CD4-positive, alpha-beta T cell treated with Interleukin-4 for 4 hours (primary cell): Measurements from ENCODE around the gene SLC24A1.

Source experiments
- DNase-seq: peaks from one replicate; pipeline ENCODE4 v3.0.0-alpha.2; 2020

SLC24A1 gene

DNA sequence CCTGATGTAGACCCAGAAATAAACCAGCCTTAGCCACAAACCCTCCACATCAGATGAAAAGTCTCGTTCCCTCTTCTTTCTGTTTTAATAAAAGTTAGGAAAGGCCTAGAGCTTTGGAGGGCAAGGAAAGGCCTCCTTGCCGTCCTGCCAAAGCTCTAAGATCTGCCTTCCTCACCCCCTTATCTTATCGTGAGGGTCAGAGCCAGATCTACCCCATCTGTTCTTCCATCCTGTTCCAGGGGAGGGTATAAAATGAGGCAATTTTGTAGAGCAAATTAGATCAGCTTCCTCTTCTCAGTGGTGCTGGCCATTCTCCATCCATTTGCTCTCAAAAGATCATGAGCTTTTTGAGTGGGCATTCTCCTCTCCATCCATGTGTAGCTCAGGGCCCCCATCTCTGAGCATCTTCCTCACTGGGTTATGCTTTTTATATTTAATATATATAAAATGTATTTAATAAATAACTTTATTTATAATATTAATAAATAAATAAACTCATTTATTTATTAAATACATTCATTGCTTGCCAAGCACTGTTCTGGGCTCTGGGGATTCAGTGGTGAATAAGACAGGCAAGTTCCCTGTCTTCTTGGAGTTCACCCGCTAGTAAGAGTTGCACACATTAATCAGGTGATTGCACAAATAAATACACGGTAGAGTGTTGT, 2.0 kb upstream of the SLC24A1 start:
- no peak for DNase-seq

DNA sequence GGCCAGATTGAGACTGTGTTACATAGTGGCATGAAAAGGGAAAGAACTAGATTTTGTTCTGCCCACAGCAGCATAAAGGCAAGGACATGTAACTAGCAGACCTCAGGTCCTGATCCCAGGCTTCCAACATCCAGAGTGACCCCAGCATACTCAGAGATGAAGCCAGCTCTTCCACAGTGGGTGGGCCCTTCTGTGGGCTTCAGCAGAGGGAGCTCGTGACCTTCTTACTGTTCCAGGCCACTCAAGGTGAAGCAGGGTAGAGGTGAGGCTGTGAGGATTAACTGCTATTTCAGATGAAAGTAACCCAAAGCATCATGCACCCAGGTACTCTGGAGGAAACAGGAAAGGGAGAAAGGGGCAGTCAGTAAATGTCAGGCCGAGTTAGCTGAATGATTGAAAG, 905 bp upstream of the SLC24A1 start:
- DNase-seq, result no peak

GRCh38 chr15:65623103-65623502, 1.4 kb downstream of the SLC24A1 start:
- DNase-seq, result no peak

GRCh38 chr15:65626856-65627255, 5.1 kb downstream of the SLC24A1 start:
- no peak for DNase-seq

DNA sequence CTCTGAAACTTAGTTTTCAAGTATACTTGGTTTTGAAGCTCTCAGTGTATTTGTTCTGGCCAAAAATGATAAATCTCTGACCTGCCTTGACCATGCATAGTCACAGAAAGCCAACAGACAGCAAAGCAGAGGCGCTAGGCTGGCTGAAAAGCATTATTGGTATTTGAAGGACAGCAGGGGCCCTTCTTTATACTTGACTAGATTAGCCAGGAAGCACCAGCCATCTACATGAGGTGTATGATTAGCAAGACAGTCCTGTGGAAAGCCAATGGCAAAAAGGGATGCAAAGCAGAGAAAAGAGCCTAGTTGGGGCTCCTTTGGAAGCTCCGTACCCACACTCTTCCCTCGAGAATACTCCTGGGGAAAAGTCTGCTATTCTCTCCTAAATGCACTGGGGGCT, 7.8 kb downstream of the SLC24A1 start:
- DNase-seq, result no peak

GRCh38 chr15:65630760-65631159, 9.0 kb downstream of the SLC24A1 start:
- no peak for DNase-seq

GRCh38 chr15:65631503-65631902, 9.8 kb downstream of the SLC24A1 start:
- peak; percentile 19 for DNase-seq

GRCh38 chr15:65632780-65633375, 11.1 kb downstream of the SLC24A1 start:
- DNase-seq, result no peak

DNA sequence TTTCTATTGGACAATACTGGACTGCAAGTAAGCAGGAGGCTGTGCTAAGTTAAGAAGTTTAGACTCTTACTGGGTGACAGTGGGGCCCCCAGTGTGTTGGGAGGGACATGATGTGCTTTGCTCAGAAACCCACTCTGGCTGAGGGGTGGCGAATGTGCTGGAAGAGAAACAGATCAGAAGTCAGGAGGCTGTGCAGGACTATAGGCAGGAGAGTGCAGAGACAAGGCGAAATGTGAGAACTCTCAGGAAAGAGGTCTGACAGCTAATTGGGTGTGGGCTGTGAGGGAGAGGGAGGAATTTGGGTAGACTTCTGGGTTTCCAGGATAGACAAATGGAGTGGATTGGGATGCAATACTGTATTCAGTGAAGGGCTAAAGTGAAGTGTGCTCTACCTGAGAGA, 12.0 kb downstream of the SLC24A1 start:
- DNase-seq, result no peak

DNA sequence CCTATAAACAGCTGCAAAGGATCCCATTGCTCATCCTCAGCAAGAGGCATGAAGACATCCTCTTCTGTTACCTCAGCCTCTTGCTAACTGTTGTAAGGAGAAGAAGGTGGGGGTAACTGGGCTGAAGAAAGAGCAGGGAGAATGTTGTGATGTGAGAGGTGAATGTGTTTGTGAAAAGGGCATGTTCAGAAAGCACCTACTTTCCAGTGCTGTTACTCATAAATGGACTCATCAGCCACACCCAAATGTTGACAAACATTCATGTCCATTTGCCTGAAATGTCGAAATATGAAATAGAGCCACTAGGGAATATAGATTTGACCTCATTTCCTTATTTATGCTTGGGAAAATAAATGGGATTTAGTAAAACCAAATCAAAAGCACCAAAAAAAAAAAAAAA, 12.6 kb downstream of the SLC24A1 start:
- no peak for DNase-seq

GRCh38 chr15:65638109-65638508, 16.4 kb downstream of the SLC24A1 start:
- DNase-seq, result no peak

DNA sequence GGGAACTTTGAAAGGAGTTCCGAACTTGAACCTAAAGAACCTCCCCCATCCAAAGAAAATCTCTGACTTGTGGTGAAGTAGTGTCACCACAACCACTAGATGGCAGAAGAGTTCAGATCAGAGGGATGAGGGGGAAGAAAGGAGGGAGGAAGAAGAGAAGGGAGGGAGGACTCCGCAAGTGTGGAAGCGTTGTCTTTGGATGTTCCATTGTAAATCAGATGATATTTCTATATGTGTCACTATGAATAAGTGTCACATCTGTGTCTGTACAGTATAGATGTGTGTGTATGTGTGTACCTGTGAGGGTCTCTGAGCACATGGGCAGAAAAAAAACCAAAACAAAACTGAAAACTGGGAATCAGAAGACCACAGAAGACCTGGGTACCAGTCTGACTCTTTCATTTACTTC, 16.9 kb downstream of the SLC24A1 start:
- peak; percentile 69 for DNase-seq

DNA sequence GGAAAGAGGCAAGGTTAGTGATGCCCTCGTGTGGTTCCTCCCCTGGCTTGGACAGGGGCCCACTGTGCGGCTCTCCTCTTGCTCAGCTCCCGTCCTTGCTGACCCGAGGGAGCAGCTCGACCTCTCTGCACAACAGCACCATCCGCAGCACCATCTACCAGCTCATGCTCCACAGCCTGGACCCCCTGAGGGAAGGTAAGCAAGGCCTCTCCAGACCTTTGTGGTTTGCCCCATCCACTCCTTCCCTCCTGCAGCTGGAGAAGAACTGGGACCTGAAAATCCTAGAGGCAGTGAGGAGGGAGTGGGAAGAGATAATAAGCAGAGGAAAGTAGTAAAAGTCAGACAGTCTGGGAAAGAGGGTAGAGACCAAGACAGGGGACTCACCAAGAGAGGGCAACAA, 17.8 kb downstream of the SLC24A1 start:
- DNase-seq, result no peak

DNA sequence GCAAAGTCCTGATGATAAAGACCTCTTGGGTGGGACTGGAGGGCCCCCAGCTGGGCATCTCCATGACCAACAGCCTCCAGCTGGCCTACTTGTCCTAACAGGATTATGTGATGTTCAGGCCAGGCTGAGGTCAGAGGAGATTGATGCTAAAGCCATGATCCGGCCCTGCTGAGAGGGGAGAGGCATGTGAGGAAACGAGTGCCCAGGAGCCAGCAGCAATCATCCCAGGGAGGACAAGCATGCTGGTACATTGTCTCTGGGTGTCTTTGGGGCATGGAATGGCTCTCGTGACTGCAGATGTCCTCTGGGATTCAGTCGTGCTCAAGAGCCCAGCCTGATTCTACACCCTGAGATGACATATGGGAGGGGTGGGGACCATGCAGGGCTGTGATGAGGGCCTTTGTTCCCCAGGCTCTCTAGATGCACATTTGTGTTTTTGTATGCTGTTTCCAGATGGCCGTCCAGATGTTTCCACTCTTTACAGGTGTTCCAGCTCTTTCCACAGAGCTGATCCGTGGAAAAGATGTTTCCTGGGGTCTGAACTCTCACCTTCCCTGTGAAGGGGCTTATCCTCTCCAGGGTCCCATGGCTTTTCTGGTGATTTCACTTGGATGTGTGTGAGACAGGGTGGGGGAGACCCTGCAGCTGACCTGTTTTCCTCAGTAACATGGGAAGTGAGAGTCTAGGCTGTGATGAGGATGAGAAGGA, 20.2 kb downstream of the SLC24A1 start:
- DNase-seq, result no peak

- no peak for DNase-seq
These were observed 20.9 kb downstream of the SLC24A1 start for GRCh38 chr15:65642594-65642993.

GRCh38 chr15:65644282-65644681, 22.5 kb downstream of the SLC24A1 start:
- no peak for DNase-seq

GRCh38 chr15:65645392-65645791, 23.7 kb downstream of the SLC24A1 start:
- DNase-seq, result no peak

GRCh38 chr15:65646486-65646885, 24.7 kb downstream of the SLC24A1 start:
- no peak for DNase-seq

- no peak for DNase-seq
These were observed 28.7 kb downstream of the SLC24A1 start for GRCh38 chr15:65650312-65651041.

DNA sequence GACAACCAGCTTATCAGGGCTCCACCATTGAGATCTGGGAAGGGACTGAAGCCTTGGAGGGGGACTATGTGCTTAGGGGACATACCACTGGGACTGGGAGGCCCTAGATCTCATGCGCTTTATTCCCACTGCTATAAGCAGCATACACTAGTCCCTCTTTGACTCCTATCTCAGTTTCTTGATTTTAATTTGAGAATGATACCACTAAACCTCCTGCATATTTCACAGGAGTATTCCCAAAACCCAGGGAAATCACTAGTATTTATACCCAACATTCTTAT, 29.2 kb downstream of the SLC24A1 start:
- DNase-seq, result no peak

DNA sequence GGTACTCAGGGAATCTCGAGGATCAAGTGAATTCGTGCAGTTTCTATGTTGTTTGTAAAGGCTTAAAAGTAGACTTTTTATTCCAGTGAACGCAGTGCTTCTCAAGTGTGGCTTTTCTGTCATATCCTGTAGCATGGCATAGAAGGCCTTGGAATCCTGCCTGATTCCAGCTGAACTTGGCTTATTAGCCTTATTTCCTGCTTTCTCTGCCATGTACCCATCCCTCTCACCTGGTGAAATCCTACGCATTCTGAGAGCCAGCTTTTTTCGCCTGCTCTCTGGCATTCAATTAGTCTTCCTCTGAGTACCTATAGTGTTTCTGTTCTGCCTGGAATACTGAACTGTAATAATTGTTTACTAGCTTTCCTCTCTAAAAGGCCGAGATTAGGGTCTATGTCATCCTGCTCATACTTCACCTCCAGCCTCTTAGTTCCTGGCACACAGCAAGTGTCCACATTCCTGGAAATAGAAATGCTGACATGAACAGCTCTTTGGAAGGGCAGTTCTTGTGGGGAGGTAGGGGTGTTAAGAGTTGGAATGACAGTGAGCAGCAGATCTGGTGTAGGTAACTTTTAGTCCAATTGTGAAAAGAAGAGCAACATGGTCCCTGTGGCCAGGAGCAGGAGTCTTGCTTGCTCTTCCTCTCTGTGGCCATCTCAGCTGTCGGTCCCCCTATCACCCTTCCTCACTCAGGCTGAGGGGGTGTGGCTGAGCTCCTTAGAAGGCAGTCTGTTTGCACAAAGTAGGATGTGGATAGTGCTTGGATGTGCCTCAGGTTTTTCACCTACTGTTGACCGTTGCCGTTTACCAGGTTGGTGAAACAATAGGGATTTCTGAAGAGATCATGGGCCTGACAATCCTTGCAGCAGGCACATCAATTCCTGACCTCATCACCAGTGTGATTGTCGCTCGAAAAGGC, 30.4 kb downstream of the SLC24A1 start:
- DNase-seq, result no peak

- DNase-seq, result no peak
These were observed 31.6 kb downstream of the SLC24A1 start for GRCh38 chr15:65653341-65653740.
